OCI-LY1 (cell line): ENCODE results near the gene APBB1IP.

Experiments used
- H2AFZ ChIP-seq: fragments of 200-600 bp; sonication (generic), shearing (Covaris generic); 2 replicates; pipeline ENCODE4 v1.6.0; 2014; ENCODE audit warnings: antibody characterized with exemption, mild to moderate bottlenecking, low read length
- H3F3A ChIP-seq: fragments of 200-600 bp; sonication (generic), shearing (Covaris generic); 2 replicates; pipeline ENCODE4 v1.6.0; 2014; ENCODE audit warnings: mild to moderate bottlenecking, antibody characterized with exemption, low read length, moderate library complexity; ENCODE audit not compliant: insufficient read depth
- H3K27ac ChIP-seq: fragments of 200-600 bp; sonication (generic); 2 replicates; pipeline ENCODE4 v1.5.1; 2014; ENCODE audit warnings: low read length, mixed run types, mild to moderate bottlenecking, low read depth; ENCODE audit not compliant: poor library complexity, severe bottlenecking
- H3K27me3 ChIP-seq: fragments of 200-600 bp; sonication (generic); 2 replicates; pipeline ENCODE4 v1.6.0; 2014; ENCODE audit warnings: antibody characterized with exemption, mild to moderate bottlenecking, low read length, moderate library complexity; ENCODE audit not compliant: insufficient read depth
- H3K36me3 ChIP-seq: fragments of 200-600 bp; sonication (generic); 2 replicates; pipeline ENCODE4 v1.6.1; 2014; ENCODE audit warnings: mild to moderate bottlenecking, antibody characterized with exemption, low read length, moderate library complexity, mixed read lengths; ENCODE audit not compliant: insufficient read depth
- H3K4me1 ChIP-seq: fragments of 200-600 bp; sonication (generic); 2 replicates; pipeline ENCODE4 v1.5.1; 2014; ENCODE audit warnings: mild to moderate bottlenecking, low read length, moderate library complexity; ENCODE audit not compliant: insufficient read depth, severe bottlenecking
- H3K4me2 ChIP-seq: fragments of 200-600 bp; sonication (generic), shearing (Covaris generic); 2 replicates; pipeline ENCODE4 v1.6.1; 2014; ENCODE audit warnings: low read length
- H3K4me3 ChIP-seq: fragments of 200-600 bp; sonication (generic); 2 replicates; pipeline ENCODE4 v1.5.1; 2014; ENCODE audit warnings: low read length, low read depth, mild to moderate bottlenecking, mixed read lengths; ENCODE audit not compliant: poor library complexity, severe bottlenecking
- H3K79me2 ChIP-seq: fragments of 200-600 bp; shearing (Covaris generic); 2 replicates; pipeline ENCODE4 v1.6.1; 2016; ENCODE audit warnings: mixed run types, low read length, mixed read lengths; ENCODE audit not compliant: insufficient read depth
- H3K9ac ChIP-seq: fragments of 200-600 bp; sonication (generic), shearing (Covaris generic); 2 replicates; pipeline ENCODE4 v1.6.1; 2014; ENCODE audit warnings: mild to moderate bottlenecking, low read length, mixed read lengths
- H3K9me2 ChIP-seq: fragments of 200-600 bp; sonication (generic), shearing (Covaris generic); 2 replicates; pipeline ENCODE4 v1.6.1; 2014; ENCODE audit warnings: low read depth, mild to moderate bottlenecking, low read length, mixed read lengths
- H3K9me3 ChIP-seq: fragments of 200-600 bp; shearing (Covaris generic); 2 replicates; pipeline ENCODE4 v1.6.1; 2014; ENCODE audit warnings: low read length, mixed read lengths
- H4K20me1 ChIP-seq: fragments of 200-600 bp; sonication (generic), shearing (Covaris generic); 2 replicates; pipeline ENCODE4 v1.6.0; 2016; ENCODE audit warnings: mild to moderate bottlenecking, low read length; ENCODE audit not compliant: insufficient read depth
- CTCF ChIP-seq: fragments of 200-600 bp; sonication (generic), shearing (Covaris generic); IDR thresholded peaks from 2 replicates; pipeline ENCODE4 v1.5.1; 2017; ENCODE audit warnings: mild to moderate bottlenecking, antibody characterized with exemption, low read length, moderate library complexity, mixed read lengths
- EZH2 ChIP-seq: fragments of 200-600 bp; sonication (generic), shearing (Covaris generic); IDR thresholded peaks from 2 replicates; pipeline ENCODE4 v1.8.0; 2017; ENCODE audit warnings: borderline replicate concordance, mixed run types, mild to moderate bottlenecking, antibody characterized with exemption, low read length, moderate library complexity, mixed read lengths

Gene APBB1IP

GRCh38 chr10:26475386-26475785 lies 37.2 kb downstream of the APBB1IP start:
- no peak overlapping the region for H3K4me2 ChIP-seq
- H3K79me2 ChIP-seq = peaks cover 75% of the 10 kb centered on the region
- TF ChIP-seq CTCF = no peak
- H3K27ac ChIP-seq = peak overlapping the region; percentile 84
- H3K4me1 ChIP-seq = peaks cover 86% of the 10 kb centered on the region
- H3K9ac ChIP-seq = no peak overlapping the region
- H4K20me1 ChIP-seq = no peaks in the 10 kb centered on the region
- peaks cover 38% of the 10 kb centered on the region for H3K36me3 ChIP-seq
- H3K9me2 ChIP-seq = no peaks in the 10 kb centered on the region
- no peak overlapping the region for H2AFZ ChIP-seq
- H3F3A ChIP-seq = peaks cover 3% of the 10 kb centered on the region; the same call in 1 of the 2 replicates
- H3K4me3 ChIP-seq = no peak overlapping the region
- H3K27me3 ChIP-seq = no peaks in the 10 kb centered on the region
- H3K9me3 ChIP-seq = no peaks in the 10 kb centered on the region

- H3K9me2 ChIP-seq = no peaks in the 10 kb centered on the region
- no peak overlapping the region for H2AFZ ChIP-seq
- peaks cover 57% of the 10 kb centered on the region for H3K79me2 ChIP-seq
- peaks cover 86% of the 10 kb centered on the region for H3K4me1 ChIP-seq
- H3K4me2 ChIP-seq = peak overlapping the region; percentile 48; the same call in 1 of the 2 replicates
- no peak overlapping the region for H3K4me3 ChIP-seq
- no peaks in the 10 kb centered on the region for H3K9me3 ChIP-seq
- H4K20me1 ChIP-seq = no peaks in the 10 kb centered on the region
- H3K27me3 ChIP-seq = no peaks in the 10 kb centered on the region
- peak overlapping the region; percentile 23; the same call in 1 of the 2 replicates for H3K9ac ChIP-seq
- peaks cover 32% of the 10 kb centered on the region for H3K36me3 ChIP-seq
- H3F3A ChIP-seq = peaks cover 8% of the 10 kb centered on the region
- TF ChIP-seq EZH2 = no peak
- no peak for TF ChIP-seq CTCF
- peak overlapping the region; percentile 96 for H3K27ac ChIP-seq
Measured at GRCh38 chr10:26477501-26477900, 39.4 kb downstream of the APBB1IP start.

GRCh38 chr10:26478061-26478460 lies 39.9 kb downstream of the APBB1IP start:
- TF ChIP-seq EZH2 = no peak
- no peak for TF ChIP-seq CTCF
- H2AFZ ChIP-seq = no peak overlapping the region
- H3K9ac ChIP-seq = peak overlapping the region; percentile 23; the same call in 1 of the 2 replicates
- H3K79me2 ChIP-seq = peaks cover 57% of the 10 kb centered on the region
- H3K4me2 ChIP-seq = peak overlapping the region; percentile 48; the same call in 1 of the 2 replicates
- H3K4me1 ChIP-seq = peaks cover 86% of the 10 kb centered on the region
- H3K27me3 ChIP-seq = no peaks in the 10 kb centered on the region
- peaks cover 8% of the 10 kb centered on the region for H3F3A ChIP-seq
- no peak overlapping the region for H3K4me3 ChIP-seq
- peak overlapping the region; percentile 96 for H3K27ac ChIP-seq
- H3K36me3 ChIP-seq = peaks cover 32% of the 10 kb centered on the region
- H4K20me1 ChIP-seq = no peaks in the 10 kb centered on the region
- no peaks in the 10 kb centered on the region for H3K9me2 ChIP-seq
- no peaks in the 10 kb centered on the region for H3K9me3 ChIP-seq
